GM12865 (cell line): ENCODE measurements around the gene PLCL1.
A peak's percentile ranks its signal among the peaks of the same experiment; 100 is the strongest.

Source experiments
- DNase-seq: peaks from one replicate; pipeline ENCODE4 v3.0.0; 2010; ENCODE audit warnings: low read depth
- H3K4me3 ChIP-seq: 2 replicates; pipeline ENCODE4 v1.5.1; 2011; ENCODE audit warnings: mild to moderate bottlenecking, low read depth, low read length, control low read depth
- TF ChIP-seq, protein P1 (sequence below): IDR thresholded peaks from 2 replicates; pipeline ENCODE4 v1.5.1; 2011; ENCODE audit warnings: low read length, control low read depth, low read depth, inconsistent platforms; ENCODE audit not compliant: insufficient read depth; ENCODE audit errors: missing control alignments

Gene PLCL1

GRCh38 chr2:197985029-197985638 is 180.7 kb downstream of the PLCL1 start:
- peak; percentile 17 for DNase-seq
- H3K4me3 ChIP-seq: no peak overlapping the region
- TF ChIP-seq, protein P1, sequence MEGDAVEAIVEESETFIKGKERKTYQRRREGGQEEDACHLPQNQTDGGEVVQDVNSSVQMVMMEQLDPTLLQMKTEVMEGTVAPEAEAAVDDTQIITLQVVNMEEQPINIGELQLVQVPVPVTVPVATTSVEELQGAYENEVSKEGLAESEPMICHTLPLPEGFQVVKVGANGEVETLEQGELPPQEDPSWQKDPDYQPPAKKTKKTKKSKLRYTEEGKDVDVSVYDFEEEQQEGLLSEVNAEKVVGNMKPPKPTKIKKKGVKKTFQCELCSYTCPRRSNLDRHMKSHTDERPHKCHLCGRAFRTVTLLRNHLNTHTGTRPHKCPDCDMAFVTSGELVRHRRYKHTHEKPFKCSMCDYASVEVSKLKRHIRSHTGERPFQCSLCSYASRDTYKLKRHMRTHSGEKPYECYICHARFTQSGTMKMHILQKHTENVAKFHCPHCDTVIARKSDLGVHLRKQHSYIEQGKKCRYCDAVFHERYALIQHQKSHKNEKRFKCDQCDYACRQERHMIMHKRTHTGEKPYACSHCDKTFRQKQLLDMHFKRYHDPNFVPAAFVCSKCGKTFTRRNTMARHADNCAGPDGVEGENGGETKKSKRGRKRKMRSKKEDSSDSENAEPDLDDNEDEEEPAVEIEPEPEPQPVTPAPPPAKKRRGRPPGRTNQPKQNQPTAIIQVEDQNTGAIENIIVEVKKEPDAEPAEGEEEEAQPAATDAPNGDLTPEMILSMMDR: no peak

GRCh38 chr2:197986977-197987376 is 182.6 kb downstream of the PLCL1 start:
- no peak overlapping the region for H3K4me3 ChIP-seq
- no peak for DNase-seq
- TF ChIP-seq, protein P1: no peak

GRCh38 chr2:197990356-197990755 is 186.0 kb downstream of the PLCL1 start:
- H3K4me3 ChIP-seq: no peak overlapping the region
- TF ChIP-seq, protein P1: no peak
- DNase-seq: no peak

- no peak overlapping the region for H3K4me3 ChIP-seq
- TF ChIP-seq, protein P1: no peak
- peak; percentile 64 for DNase-seq
Observed at GRCh38 chr2:197992482-197993133, 188.2 kb downstream of the PLCL1 start.

DNA sequence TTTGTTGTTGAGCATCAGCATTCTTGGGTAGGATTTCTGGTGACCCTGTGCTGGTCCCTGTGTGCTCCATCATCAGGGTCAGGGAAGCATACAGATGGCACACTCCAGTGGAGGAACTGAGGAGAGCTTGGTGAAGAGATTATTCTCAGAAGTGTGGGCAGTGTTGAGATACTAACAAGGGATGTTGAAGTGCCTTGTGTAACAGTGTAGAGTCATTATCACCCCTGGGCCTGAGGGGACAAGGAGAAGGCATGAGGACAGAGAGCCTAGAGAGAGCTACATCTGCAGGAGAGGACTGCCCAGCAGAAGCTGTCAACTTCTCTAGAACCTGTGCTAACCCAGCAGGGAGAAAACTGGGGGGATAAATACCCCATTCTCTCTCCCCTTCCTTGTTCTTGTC is 189.0 kb downstream of the PLCL1 start:
- DNase-seq: no peak
- TF ChIP-seq, protein P1: no peak
- no peak overlapping the region for H3K4me3 ChIP-seq

- peak; percentile 40 for DNase-seq
- TF ChIP-seq, protein P1: no peak
- H3K4me3 ChIP-seq: peak overlapping the region; percentile 6; the same call in 1 of the 2 replicates
Observed at GRCh38 chr2:197993830-197994229, 189.4 kb downstream of the PLCL1 start.
